ENCODE measurements around the gene CCDC54.
"Not testable (repeated sequence)": the region's sequence is repeated elsewhere in the genome, so short reads cannot be mapped to it uniquely, and the experiment has no call there.

The CCDC54 gene

GRCh38 chr3:107377151-107377550, at the start of gene CCDC54:
TSS of gene CCDC54 (plus strand) at chr3:107377439. CDS start at chr3:107377588, 149 bp downstream.
- Histone ChIP-seq H3K4me1 (ENCODE audit: insufficient read depth, low read length) (no peaks in the 10 kb centered on the region), H3K27ac (ENCODE audit: low read length) (no peak within 1 kb of the TSS), H3K79me2 (ENCODE audit: insufficient read depth, low read length) (no peaks in the 10 kb centered on the region), H3K27me3 (ENCODE audit: insufficient read depth, low read length, poor library complexity) (no peaks in the 10 kb centered on the region), H4K20me1 (ENCODE audit: insufficient read depth, low read length) (no peaks in the 10 kb centered on the region), H2AFZ (ENCODE audit: low read depth, low read length) (no peak within 1 kb of the TSS), H3K4me2 (ENCODE audit: insufficient read depth, low read length) (no peak within 1 kb of the TSS), H3K36me3 (ENCODE audit: insufficient read depth, low read length) (no peaks in the 10 kb centered on the region), H3K9ac (ENCODE audit: low read depth, low read length) (no peak within 1 kb of the TSS), H3K9me3 (ENCODE audit: insufficient read depth, low read length, severe bottlenecking) (no peaks in the 10 kb centered on the region), H3K4me3 (ENCODE audit: low read depth in 1 of 2, low read length in 2 of 2) (no peak within 1 kb of the TSS)
- DNase-seq: no peak
- TF ChIP-seq CTCF (IDR thresholded peaks at IDR 0.05; ENCODE audit: borderline replicate concordance, extremely low read depth, low read length, poor library complexity, severe bottlenecking) (no peak), EZH2 (IDR thresholded peaks at IDR 0.05; ENCODE audit: borderline replicate concordance, low read depth, low read length, severe bottlenecking) (no peak)
- ATAC-seq (ENCODE audit: insufficient read depth, low read depth): no peak

GRCh38 chr3:107328069-107328468, 49.2 kb upstream of the CCDC54 start:
- Histone ChIP-seq H3K9ac (ENCODE audit: low read depth, low read length) (no peak overlapping the region), H3K4me3 (ENCODE audit: low read depth in 1 of 2, low read length in 2 of 2) (no peak overlapping the region), H4K20me1 (ENCODE audit: insufficient read depth, low read length) (no peaks in the 10 kb centered on the region), H3K4me1 (ENCODE audit: insufficient read depth, low read length) (no peaks in the 10 kb centered on the region), H3K4me2 (ENCODE audit: insufficient read depth, low read length) (no peak overlapping the region), H3K9me3 (ENCODE audit: insufficient read depth, low read length, severe bottlenecking) (no peaks in the 10 kb centered on the region), H3K27me3 (ENCODE audit: insufficient read depth, low read length, poor library complexity) (no peaks in the 10 kb centered on the region), H3K36me3 (ENCODE audit: insufficient read depth, low read length) (no peaks in the 10 kb centered on the region), H2AFZ (ENCODE audit: low read depth, low read length) (peak overlapping the region; percentile 38; the same call in 1 of the 2 replicates), H3K27ac (ENCODE audit: low read length) (no peak overlapping the region), H3K79me2 (ENCODE audit: insufficient read depth, low read length) (no peaks in the 10 kb centered on the region)
- DNase-seq (no peak), ATAC-seq (ENCODE audit: insufficient read depth, low read depth) (no peak)
- TF ChIP-seq EZH2 (IDR thresholded peaks at IDR 0.05; ENCODE audit: borderline replicate concordance, low read depth, low read length, severe bottlenecking): no peak
- no peak for TF ChIP-seq CTCF (IDR thresholded peaks at IDR 0.05; ENCODE audit: borderline replicate concordance, extremely low read depth, low read length, poor library complexity, severe bottlenecking)

- TF ChIP-seq EZH2 (IDR thresholded peaks at IDR 0.05; ENCODE audit: borderline replicate concordance, low read depth, low read length, severe bottlenecking) (no peak), CTCF (IDR thresholded peaks at IDR 0.05; ENCODE audit: borderline replicate concordance, extremely low read depth, low read length, poor library complexity, severe bottlenecking) (no peak)
- Histone ChIP-seq H3K27ac (ENCODE audit: low read length) (no peak overlapping the region), H3K27me3 (ENCODE audit: insufficient read depth, low read length, poor library complexity) (no peaks in the 10 kb centered on the region), H3K4me2 (ENCODE audit: insufficient read depth, low read length) (no peak overlapping the region), H3K79me2 (ENCODE audit: insufficient read depth, low read length) (no peaks in the 10 kb centered on the region), H3K9ac (ENCODE audit: low read depth, low read length) (no peak overlapping the region), H3K4me3 (ENCODE audit: low read depth in 1 of 2, low read length in 2 of 2) (no peak overlapping the region), H3K4me1 (ENCODE audit: insufficient read depth, low read length) (no peaks in the 10 kb centered on the region), H3K9me3 (ENCODE audit: insufficient read depth, low read length, severe bottlenecking) (no peaks in the 10 kb centered on the region), H2AFZ (ENCODE audit: low read depth, low read length) (no peak overlapping the region), H4K20me1 (ENCODE audit: insufficient read depth, low read length) (no peaks in the 10 kb centered on the region), H3K36me3 (ENCODE audit: insufficient read depth, low read length) (no peaks in the 10 kb centered on the region)
- ATAC-seq (ENCODE audit: insufficient read depth, low read depth): no peak
- no peak for DNase-seq
Observed at GRCh38 chr3:107329088-107329487, 48.2 kb upstream of the CCDC54 start.

- not testable (repeated sequence) for H3K27ac ChIP-seq (ENCODE audit: low read length); H4K20me1 ChIP-seq (ENCODE audit: insufficient read depth, low read length); H3K4me2 ChIP-seq (ENCODE audit: insufficient read depth, low read length); ATAC-seq (ENCODE audit: insufficient read depth, low read depth); H3K36me3 ChIP-seq (ENCODE audit: insufficient read depth, low read length); H3K79me2 ChIP-seq (ENCODE audit: insufficient read depth, low read length); H3K4me3 ChIP-seq (ENCODE audit: low read depth in 1 of 2, low read length in 2 of 2); H2AFZ ChIP-seq (ENCODE audit: low read depth, low read length); H3K4me1 ChIP-seq (ENCODE audit: insufficient read depth, low read length); H3K27me3 ChIP-seq (ENCODE audit: insufficient read depth, low read length, poor library complexity); H3K9me3 ChIP-seq (ENCODE audit: insufficient read depth, low read length, severe bottlenecking); H3K9ac ChIP-seq (ENCODE audit: low read depth, low read length); DNase-seq
Observed at GRCh38 chr3:107339690-107340089, 37.5 kb upstream of the CCDC54 start.

All from DND-41 (cell line).